GM21529 (cell line): ENCODE data around the gene CFAP74.
A peak's percentile ranks its signal among the peaks of the same experiment; 100 is the strongest.

Experiments
- ATAC-seq: cut with Tn5 transposase; IDR thresholded peaks from one replicate; pipeline ENCODE4 v1.9.1; 2021; ENCODE audit not compliant: unreplicated experiment

The CFAP74 gene

DNA sequence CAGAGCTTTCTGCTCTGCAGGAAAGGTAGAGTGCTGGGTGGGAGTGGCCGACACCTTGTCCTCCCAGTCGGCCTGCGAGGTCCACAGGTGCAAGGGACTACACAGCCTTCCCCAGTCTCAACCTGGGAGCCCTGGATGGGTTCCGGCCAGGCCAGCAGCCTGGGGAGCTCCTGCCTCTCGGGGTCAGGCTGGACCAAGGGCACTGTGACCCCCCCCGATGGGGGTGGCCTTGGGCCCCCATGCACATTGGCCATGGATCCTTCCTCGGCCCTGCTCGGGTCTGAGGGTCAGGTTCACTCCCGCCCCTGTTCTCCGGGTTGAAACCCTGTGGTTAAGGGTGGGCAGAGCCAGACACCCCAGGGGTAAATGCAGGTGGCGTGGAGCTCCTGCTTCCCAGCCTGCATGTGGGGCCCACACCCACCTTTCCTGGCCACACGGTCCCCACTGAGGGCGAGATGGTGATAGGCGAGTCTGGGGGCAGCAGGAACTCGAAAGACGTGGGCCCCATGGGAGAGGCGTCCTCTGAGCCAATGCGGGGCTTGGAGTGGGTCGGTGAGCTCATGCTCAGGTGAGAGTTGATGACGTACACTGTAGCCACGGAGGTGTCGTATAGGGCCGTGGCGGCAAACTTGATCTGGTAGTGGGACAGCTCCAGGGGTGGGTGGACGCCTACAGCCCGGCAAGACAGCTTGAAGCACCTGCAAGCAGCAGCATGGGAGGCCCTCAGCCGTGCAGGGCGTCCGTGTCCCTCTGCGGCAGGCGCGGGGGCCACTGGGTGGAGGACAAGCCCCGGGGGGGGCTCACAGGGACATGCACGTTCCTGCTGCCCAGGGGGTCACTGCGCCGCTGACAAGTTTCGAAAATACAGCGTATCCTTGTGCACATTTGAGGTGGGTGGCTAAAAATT is 73.7 kb downstream of the CFAP74 start:
- no peak for ATAC-seq

- ATAC-seq = no peak
Observed at GRCh38 chr1:1929102-1929638, 74.4 kb downstream of the CFAP74 start.

DNA sequence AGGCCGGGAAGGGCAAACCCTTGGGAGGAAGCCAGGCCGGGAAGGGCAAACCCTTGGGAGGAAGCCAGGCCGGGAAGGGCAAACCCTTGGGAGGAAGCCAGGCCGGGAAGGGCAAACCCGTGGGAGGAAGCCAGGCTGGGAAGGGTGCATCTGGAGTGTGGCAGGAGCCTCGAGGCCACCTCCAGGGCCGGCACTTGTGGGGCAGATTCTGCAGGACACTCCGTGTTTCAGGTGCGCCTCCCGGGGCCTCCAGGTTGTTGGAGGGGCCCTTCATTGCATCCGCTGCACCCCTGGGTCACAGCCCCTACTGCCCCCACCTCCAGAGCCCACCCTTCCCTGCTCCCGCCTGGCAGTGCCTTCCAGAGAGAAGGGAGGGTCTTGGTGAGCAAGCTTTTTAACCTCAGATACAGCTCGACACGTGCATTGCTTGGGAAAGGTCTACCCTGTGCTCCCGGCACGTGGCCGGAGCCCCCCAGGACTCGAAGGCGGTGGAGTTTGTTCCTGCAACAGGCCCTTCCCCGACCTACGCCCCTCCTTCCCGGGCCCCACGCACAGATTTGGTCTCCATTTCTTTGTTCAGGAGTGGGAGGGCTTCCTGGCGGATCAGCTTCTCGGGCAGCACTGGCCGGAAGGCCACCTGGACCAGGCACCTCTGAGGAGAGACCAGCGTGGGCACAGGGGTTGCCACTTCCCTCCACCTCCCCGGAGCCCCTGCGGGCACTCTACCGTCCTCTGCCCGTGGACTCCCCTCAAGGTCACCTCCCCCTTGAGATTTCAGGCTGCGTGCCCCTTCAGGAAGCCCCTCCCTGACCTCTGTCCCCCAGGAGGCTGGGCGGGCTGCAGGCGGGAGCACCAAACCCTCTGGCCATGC is 75.1 kb downstream of the CFAP74 start:
- ATAC-seq = no peak

DNA sequence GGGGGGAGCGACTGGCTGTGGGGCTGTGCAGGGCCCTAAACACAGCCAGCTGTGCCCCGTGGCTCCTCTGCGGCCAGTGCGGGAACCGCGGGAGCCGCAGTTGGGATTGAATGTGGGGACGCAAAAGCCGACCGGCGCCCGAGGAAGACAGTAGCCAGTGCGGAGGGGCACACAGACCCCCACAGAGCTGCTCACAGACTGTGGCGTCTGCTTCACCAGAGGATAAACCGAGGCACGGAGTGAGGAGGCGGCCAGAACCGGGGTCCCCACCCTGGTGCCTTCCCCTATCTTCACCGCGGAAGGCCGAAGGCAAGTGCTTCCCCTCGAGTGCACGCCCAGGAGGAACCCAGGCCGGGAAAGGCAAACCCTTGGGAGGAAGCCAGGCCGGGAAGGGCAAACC is 75.8 kb downstream of the CFAP74 start:
- ATAC-seq = no peak

DNA sequence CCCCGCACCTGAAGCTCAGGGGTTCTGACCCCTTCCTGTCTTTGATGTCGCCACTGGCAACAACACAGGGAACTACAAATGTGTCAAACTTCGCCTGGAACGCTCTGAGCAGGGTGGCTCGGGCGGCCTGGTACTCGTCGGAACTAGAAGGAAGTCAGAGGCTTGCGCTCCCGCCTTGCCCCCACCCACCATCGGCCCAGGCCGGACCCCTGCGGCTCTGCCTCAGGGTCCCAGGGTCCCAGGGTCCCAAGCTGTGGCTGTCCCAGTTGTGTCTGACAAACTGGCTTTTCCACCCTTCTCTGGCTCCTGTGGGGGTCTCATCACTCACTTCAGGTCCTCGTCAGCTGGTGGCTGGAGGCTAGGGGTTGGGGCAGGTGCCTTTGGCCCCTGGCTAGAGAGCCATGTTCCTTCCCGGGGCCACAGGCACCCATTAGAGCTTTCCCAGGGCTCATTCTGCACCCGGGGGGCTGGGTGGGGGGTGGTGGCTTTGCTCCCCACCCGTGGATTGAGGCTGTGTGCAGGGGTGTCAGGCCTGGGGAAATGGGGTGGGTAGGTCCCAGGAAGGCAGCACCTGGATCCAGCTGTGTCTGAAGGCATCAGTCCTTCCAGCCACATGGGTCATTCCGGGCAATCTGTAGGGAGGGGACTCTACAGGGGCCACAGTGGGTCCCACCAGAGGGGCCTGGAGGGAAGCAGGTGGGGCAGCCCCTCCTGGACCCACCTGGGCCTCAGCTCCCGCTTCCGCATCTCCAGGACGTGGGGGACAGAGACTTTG is 76.5 kb downstream of the CFAP74 start:
- ATAC-seq = no peak

DNA sequence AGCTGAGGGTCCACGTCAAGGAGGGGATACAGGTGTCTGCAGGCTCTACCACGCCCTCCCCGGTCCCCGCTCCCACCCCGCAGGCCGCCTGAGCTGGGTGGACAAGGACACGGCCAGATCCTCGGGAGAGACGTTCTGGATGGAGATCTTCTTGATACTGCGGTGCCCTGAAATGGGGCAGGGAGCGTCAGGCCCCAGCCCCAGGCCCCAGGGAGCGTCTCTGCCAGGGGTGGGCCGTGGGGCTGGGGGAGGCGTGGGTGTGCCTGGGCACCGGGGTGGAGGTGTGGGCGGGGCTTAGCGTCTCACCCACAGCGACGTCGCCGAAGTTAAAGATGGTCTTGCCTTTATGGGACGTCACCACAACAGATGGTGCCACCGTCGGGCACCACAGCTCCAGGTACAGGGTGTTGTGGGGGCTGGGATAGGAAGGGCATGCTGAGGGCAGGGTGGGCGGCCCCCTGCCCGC is 77.2 kb downstream of the CFAP74 start:
- ATAC-seq = no peak

- ATAC-seq = no peak
Observed at GRCh38 chr1:1925437-1926345, 77.9 kb downstream of the CFAP74 start.

DNA sequence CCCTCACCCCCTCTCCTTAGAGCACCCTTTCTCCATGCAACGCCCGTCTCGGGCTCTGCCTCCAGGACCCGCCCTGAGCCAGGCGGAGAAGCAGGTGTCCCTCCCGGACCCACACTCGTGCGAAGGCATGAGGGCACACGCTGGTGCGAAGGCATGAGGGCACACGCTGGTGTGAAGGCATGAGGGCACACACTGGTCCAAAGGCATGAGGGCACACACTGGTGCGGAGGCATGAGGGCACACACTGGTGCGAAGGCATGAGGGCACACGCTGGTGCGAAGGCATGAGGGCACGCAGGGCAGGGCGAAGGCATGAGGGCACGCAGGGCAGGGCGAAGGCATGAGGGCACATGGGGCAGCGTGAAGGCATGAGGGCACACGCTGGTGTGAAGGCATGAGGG is 78.7 kb downstream of the CFAP74 start:
- ATAC-seq = no peak

- no peak for ATAC-seq
Observed at GRCh38 chr1:1924386-1924785, 79.2 kb downstream of the CFAP74 start.

DNA sequence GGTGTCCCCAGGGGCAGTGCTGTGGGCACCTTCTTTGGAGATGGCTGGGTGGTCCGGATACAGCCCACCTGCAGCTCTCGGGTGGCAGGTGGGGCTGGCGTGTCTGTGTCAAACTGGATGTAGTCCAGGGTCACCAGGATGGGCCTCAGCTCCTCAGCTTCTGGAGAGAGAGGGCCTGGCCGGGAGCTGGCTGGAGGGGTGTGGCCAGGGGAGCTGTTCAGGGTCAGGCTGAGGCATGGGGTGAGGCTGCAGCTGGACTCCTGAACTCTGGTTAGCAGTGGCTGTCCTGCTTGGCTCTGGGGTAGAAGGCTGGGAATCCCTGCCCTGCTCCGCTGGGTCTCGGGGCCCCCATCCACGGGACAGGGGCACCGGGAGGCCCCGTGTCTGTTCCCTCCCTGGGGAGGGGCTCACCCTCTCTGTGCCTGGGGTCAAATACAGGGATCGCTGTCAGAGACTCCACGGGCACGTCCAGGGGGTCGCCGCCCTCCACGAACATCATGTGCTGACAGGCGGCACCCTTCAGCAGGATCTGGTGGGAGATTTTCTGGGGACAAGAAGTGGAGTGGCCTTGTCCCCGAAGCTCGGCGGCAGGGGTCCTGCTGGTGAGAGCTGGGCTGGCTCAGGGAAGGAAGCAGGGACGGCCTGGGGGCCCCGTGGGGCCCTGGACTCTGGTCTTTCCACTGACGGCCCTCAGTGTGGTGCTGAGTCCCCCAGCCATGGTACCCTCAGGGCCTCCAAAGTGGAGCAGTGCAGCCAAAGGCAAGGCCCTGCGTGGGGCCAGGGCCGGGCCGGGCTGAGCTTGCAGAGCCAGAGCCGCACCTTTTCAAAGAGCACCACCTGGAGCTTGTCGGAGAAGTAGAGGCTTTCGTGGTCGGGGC is 80.4 kb downstream of the CFAP74 start:
- ATAC-seq = no peak

GRCh38 chr1:1922702-1922955 is 81.0 kb downstream of the CFAP74 start:
- ATAC-seq = no peak

DNA sequence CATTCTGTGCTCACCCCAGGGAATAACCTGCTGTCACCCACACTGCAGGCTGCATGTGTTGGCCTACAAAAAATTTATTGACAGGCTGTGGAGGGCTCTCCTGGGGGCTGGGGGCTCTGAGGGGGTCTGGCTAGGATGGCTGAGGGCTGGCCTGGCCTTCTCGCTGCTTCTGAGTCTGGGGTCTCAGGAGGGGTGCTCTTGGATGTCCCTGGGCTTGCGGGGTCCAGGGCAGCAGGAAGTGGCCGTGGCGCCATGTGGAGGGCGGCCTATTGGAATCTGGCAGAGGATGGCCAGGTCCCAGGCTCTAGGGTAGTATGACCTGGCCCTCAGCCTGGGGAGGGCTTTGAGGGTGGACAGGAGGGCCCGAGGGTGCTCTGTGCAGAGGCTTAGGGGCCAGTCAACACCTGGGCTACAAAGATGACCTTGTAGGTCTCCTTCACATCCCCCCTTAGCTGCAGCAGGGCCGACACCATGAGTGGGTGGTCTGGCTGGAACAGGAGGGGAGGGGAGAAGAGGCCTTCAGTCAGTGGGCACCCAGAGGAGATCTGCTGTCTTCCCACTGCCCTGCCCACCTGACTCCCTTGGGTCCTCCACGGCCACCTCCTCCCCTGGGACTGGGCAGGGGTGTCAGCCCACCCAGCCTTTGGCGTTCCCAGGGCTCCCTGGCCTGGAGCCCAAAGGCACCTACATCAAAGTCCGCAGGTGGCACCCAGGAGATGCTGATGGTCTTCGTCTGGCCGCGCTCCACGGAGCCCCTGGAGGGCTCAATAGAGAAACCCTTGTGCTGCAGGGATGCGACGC is 81.5 kb downstream of the CFAP74 start:
- ATAC-seq = no peak

GRCh38 chr1:1921459-1921862 is 82.1 kb downstream of the CFAP74 start:
- ATAC-seq = no peak

GRCh38 chr1:1920608-1921458 is 82.8 kb downstream of the CFAP74 start:
- no peak for ATAC-seq

GRCh38 chr1:1920057-1920607 is 83.5 kb downstream of the CFAP74 start:
- no peak for ATAC-seq

DNA sequence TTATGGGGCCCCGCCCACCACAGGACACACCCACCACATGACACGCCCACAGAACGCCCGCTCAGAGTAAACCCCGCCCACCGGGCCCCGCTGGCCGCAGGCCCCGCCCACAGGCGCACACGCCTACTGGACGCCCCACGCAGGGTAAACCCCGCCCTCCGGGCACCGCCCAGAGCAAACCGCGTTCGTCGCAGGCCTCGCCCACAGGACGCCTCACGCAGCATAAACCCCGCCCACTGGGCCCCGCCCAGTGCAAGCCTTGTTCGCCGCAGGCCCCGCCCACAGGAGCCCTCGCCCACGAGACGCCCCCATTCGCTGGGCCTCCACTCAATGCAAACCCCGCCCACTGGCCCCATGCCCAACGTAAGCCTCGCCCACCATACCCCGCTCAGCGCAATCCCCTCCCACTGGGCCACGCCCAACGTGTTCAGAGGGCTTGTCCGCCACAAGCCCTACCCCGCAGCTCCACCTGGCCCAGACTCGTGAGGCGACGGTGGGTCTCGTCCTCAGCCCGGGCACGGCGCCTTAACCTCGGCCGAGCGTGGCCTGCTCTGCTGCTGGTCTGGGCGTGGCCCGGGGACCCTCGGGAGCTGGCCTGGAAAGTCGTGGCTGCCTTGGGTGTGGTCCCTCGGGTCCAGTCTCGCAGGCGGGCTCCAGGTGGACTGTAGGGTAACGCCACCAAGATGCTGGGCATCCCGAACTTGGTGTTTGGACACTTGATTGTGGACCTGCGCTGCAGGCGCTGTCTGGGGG is 84.1 kb downstream of the CFAP74 start:
- peak; percentile 77 for ATAC-seq
